HCT116 (cell line): ENCODE measurements around the gene CD40. TPM values are rescaled to one million over a fixed set of nuclear protein-coding genes. Genes with fewer than 3 reads are reported as not detected.

ENCODE experiments used
- ATAC-seq: fragments of 200-7000 bp; cut with Tn5 transposase; 2 replicates; pipeline ENCODE4 v1.9.1; 2020; ENCODE audit warnings: mild to moderate bottlenecking, moderate library complexity
- BruUV-seq: library from RNA; stranded (reverse); fragments of 400-500 nt; replicated peaks from 2 replicates; lab custom pipeline; 2021; lab: Mats Ljungman, UMichigan
- CTCF ChIA-PET: fragments of 300-600 bp; sonication (Branson Sonifier 250); formaldehyde crosslinking; loops from one replicate; lab custom pipeline; 2021; ENCODE audit warnings: antibody characterized with exemption; lab: Charles Lee
- POLR2A ChIA-PET: fragments of 300-600, 350-600 bp; sonication (Branson Sonifier 250); formaldehyde crosslinking; loops from one replicate; lab custom pipeline; 2021; ENCODE audit warnings: antibody characterized with exemption; lab: Charles Lee
- RAD21 ChIA-PET, 2 experiments: fragments of 300-600 bp; sonication (Branson Sonifier 250); formaldehyde crosslinking; loops; one replicate each; lab custom pipeline; 2023; ENCODE audit warnings: low total read pairs in 2 of 2; ENCODE audit not compliant: uncharacterized antibody in 2 of 2, unreplicated experiment in 2 of 2, low non-redundant PET in 1 of 2; lab: Charles Lee
- DNase-seq: peaks from one replicate; pipeline ENCODE4 v3.0.0-alpha.2; 2010; ENCODE audit warnings: low read depth, low spot score
- H2AFZ ChIP-seq: fragments of 200-600 bp; shearing (Covaris generic), sonication (generic); 2 replicates; pipeline ENCODE4 v1.6.1; 2017; ENCODE audit warnings: low read depth, mixed run types, mixed read lengths, antibody characterized with exemption, low read length; ENCODE audit not compliant: poor library complexity, severe bottlenecking
- H3K27ac ChIP-seq: 2 replicates; pipeline ENCODE4 v1.5.1; 2012; ENCODE audit warnings: low read depth, low read length
- H3K27me3 ChIP-seq: fragments of 200-600 bp; sonication (generic); 2 replicates; pipeline ENCODE4 v1.6.1; 2016; ENCODE audit warnings: mixed run types, low read length, mixed read lengths; ENCODE audit not compliant: insufficient read depth
- H3K36me3 ChIP-seq, 2 experiments: fragments of 200-500 bp in 1 of 2; fragments of 200-600 bp in 1 of 2; sonication (Bioruptor generic) in 1 of 2; sonication (generic) in 1 of 2; 2 replicates each; pipeline versions ENCODE4 v1.5.1 to v1.6.1; 2014 to 2016; ENCODE audit warnings: low read length in 2 of 2, inconsistent platforms in 1 of 2, mixed read lengths in 1 of 2, mixed run types in 1 of 2; ENCODE audit not compliant: insufficient read depth in 2 of 2, control insufficient read depth in 1 of 2
- H3K4me1 ChIP-seq, 2 experiments: fragments of 200-600 bp in 1 of 2; sonication (generic) in 1 of 2; 2 replicates each; pipeline versions ENCODE4 v1.5.1 to v1.6.1; 2012 to 2017; ENCODE audit warnings: low read length in 2 of 2, inconsistent platforms in 1 of 2, mild to moderate bottlenecking in 1 of 2, mixed read lengths in 1 of 2, mixed run types in 1 of 2, moderate library complexity in 1 of 2; ENCODE audit not compliant: insufficient read depth in 2 of 2, control insufficient read depth in 1 of 2
- H3K4me2 ChIP-seq: fragments of 200-600 bp; sonication (generic); 2 replicates; pipeline ENCODE4 v1.6.1; 2017; ENCODE audit warnings: mixed run types, low read length, mixed read lengths
- H3K4me3 ChIP-seq, 2 experiments: fragments of 200-600 bp in 1 of 2; sonication (generic) in 1 of 2; replicated peaks in 1 of 2; 2 replicates each; pipeline ENCODE4 v1.5.1; 2011 to 2016; ENCODE audit warnings: low read length in 2 of 2, control low read depth in 1 of 2, low read depth in 1 of 2, mild to moderate bottlenecking in 1 of 2, mixed read lengths in 1 of 2, mixed run types in 1 of 2
- H3K79me2 ChIP-seq: fragments of 200-600 bp; sonication (generic); 2 replicates; pipeline ENCODE4 v1.6.1; 2017; ENCODE audit warnings: mild to moderate bottlenecking, mixed run types, low read length, moderate library complexity, mixed read lengths; ENCODE audit not compliant: insufficient read depth
- H3K9ac ChIP-seq: fragments of 200-600 bp; sonication (generic); 2 replicates; pipeline ENCODE4 v1.6.1; 2016; ENCODE audit warnings: low read length, mixed read lengths
- H3K9me2 ChIP-seq: fragments of 200-600 bp; sonication (generic), shearing (Covaris generic); 2 replicates; pipeline ENCODE4 v1.6.1; 2017; ENCODE audit warnings: mixed run types, mild to moderate bottlenecking, moderate library complexity; ENCODE audit not compliant: insufficient read depth
- H3K9me3 ChIP-seq, 2 experiments: fragments of 200-500 bp in 1 of 2; fragments of 200-600 bp in 1 of 2; sonication (Bioruptor generic) in 1 of 2; sonication (generic) in 1 of 2; 2 replicates each; pipeline ENCODE4 v1.6.1; 2014 to 2017; ENCODE audit warnings: low read length in 2 of 2, mixed read lengths in 2 of 2, inconsistent platforms in 1 of 2, low read depth in 1 of 2, mild to moderate bottlenecking in 1 of 2, mixed run types in 1 of 2, moderate library complexity in 1 of 2; ENCODE audit not compliant: control insufficient read depth in 1 of 2, insufficient read depth in 1 of 2
- H4K20me1 ChIP-seq: fragments of 200-600 bp; sonication (generic), shearing (Covaris generic); 2 replicates; pipeline ENCODE4 v1.6.1; 2017; ENCODE audit warnings: mixed run types, mild to moderate bottlenecking, moderate library complexity; ENCODE audit not compliant: insufficient read depth
- ATF3 ChIP-seq: IDR thresholded peaks from 2 replicates; pipeline ENCODE4 v1.6.1; 2012
- CEBPB ChIP-seq: IDR thresholded peaks from 2 replicates; pipeline ENCODE4 v1.6.1; 2012; ENCODE audit warnings: low read depth
- EGR1 ChIP-seq: IDR thresholded peaks from 2 replicates; pipeline ENCODE4 v1.6.1; 2012; ENCODE audit warnings: low read depth
- ELF1 ChIP-seq: IDR thresholded peaks from 2 replicates; pipeline ENCODE4 v1.6.1; 2012; ENCODE audit warnings: low read depth, borderline replicate concordance
- MAX ChIP-seq: IDR thresholded peaks from 2 replicates; pipeline ENCODE4 v1.6.1; 2012
- POLR2A ChIP-seq: IDR thresholded peaks from 2 replicates; pipeline ENCODE4 v1.7.0; 2011; ENCODE audit warnings: borderline replicate concordance; ENCODE audit not compliant: insufficient read depth, insufficient read length; ENCODE audit errors: extremely low read depth
- RAD21 ChIP-seq: IDR thresholded peaks from 2 replicates; pipeline ENCODE4 v1.6.1; 2012; ENCODE audit warnings: low read depth, mild to moderate bottlenecking
- REST ChIP-seq: IDR thresholded peaks from 2 replicates; pipeline ENCODE4 v1.6.1; 2012; ENCODE audit warnings: low read depth
- SIN3A ChIP-seq: IDR thresholded peaks from 2 replicates; pipeline ENCODE4 v1.6.1; 2012; ENCODE audit warnings: low read depth
- SRF ChIP-seq: IDR thresholded peaks from 2 replicates; pipeline ENCODE4 v1.6.1; 2012; ENCODE audit warnings: low read depth
- TCF7L2 ChIP-seq: IDR thresholded peaks from 2 replicates; pipeline ENCODE4 v1.7.0; 2011; ENCODE audit warnings: borderline replicate concordance, inconsistent platforms; ENCODE audit not compliant: insufficient read depth, insufficient read length; ENCODE audit errors: extremely low read depth
- YY1 ChIP-seq: IDR thresholded peaks from 2 replicates; pipeline ENCODE4 v1.6.1; 2011; ENCODE audit warnings: low read length, low read depth, moderate library complexity, mild to moderate bottlenecking; ENCODE audit not compliant: insufficient replicate concordance; ENCODE audit errors: extremely low read depth
- ZBTB33 ChIP-seq: IDR thresholded peaks from 2 replicates; pipeline ENCODE4 v1.6.1; 2011; ENCODE audit warnings: mild to moderate bottlenecking, low read length, moderate library complexity; ENCODE audit not compliant: insufficient replicate concordance; ENCODE audit errors: extremely low read depth
- ZFX ChIP-seq: fragments of 450-650 bp; IDR thresholded peaks from 2 replicates; pipeline ENCODE4 v1.6.1; 2017
- ZNF274 ChIP-seq: fragments of 200-500 bp; sonication (Bioruptor generic); IDR thresholded peaks from 2 replicates; pipeline ENCODE4 v1.6.1; 2014; ENCODE audit warnings: mild to moderate bottlenecking, low read depth, low read length, inconsistent platforms
- intact Hi-C: fragments of 100-400 bp; cut with micrococcal nuclease; formaldehyde crosslinking; loops from 2 replicates; pipeline ENCODE4 v1.10.0; 2022
- total RNA-seq: library from RNA; stranded (reverse); gene quantifications from one replicate; pipeline ENCODE4 v1.2.1, GENCODE V29; 2021; ENCODE audit not compliant: unreplicated experiment

CD40 gene
- total RNA-seq, 1 experiment from 2014 or later = 21.3 TPM

- no peak overlapping the region for H2AFZ ChIP-seq
- no peaks in the 10 kb centered on the region for H3K9me2 ChIP-seq
- no peak overlapping the region for H3K27ac ChIP-seq
- H3K4me3 ChIP-seq = no peak overlapping the region
- no peaks in the 10 kb centered on the region for H4K20me1 ChIP-seq
- H3K36me3 ChIP-seq = no peaks in the 10 kb centered on the region
- POLR2A ChIA-PET = no interaction called here
- peaks cover 40% of the 10 kb centered on the region for H3K27me3 ChIP-seq
- no peak for ATAC-seq
- no peak overlapping the region for H3K9ac ChIP-seq
- CTCF ChIA-PET = no interaction called here
- H3K9me3 ChIP-seq = no peaks in the 10 kb centered on the region
- no peak for TF ChIP-seq MAX
- TF ChIP-seq REST = no peak
- no peak for TF ChIP-seq RAD21
- TF ChIP-seq YY1 = no peak
- no peak for TF ChIP-seq ZBTB33
- TF ChIP-seq TCF7L2 = no peak
- no peak for TF ChIP-seq SRF
- no peak for TF ChIP-seq ATF3
- no peak for TF ChIP-seq ELF1
- no peak for TF ChIP-seq ZNF274
- no peak for TF ChIP-seq POLR2A
- no peak for TF ChIP-seq ZFX
- TF ChIP-seq CEBPB = no peak
- TF ChIP-seq SIN3A = no peak
- no peak for TF ChIP-seq EGR1
- TF ChIP-seq, all 23 proteins: peak for 0
- no peaks in the 10 kb centered on the region for H3K4me1 ChIP-seq
- no peak for DNase-seq
- no peaks in the 10 kb centered on the region for H3K79me2 ChIP-seq
- RAD21 ChIA-PET = no interaction called here
- intact Hi-C loops = no loop called here
- no peak overlapping the region for H3K4me2 ChIP-seq
- no TSS peak for BruUV-seq
Observed at GRCh38 chr20:46159101-46159897, 41.2 kb downstream of the CD40 start.
